NT2/D1 (cell line): ENCODE data around the gene MYCBPAP.
A peak's percentile ranks its signal among the peaks of the same experiment; 100 is the strongest.

ENCODE experiments used
- DNase-seq: peaks from one replicate; pipeline ENCODE4 v3.0.0-alpha.2; 2011; ENCODE audit warnings: low read depth, low spot score
- H3K27me3 ChIP-seq: 2 replicates; pipeline ENCODE4 v1.6.0; 2011; ENCODE audit warnings: mild to moderate bottlenecking; ENCODE audit not compliant: insufficient read length, insufficient read depth
- H3K36me3 ChIP-seq: 2 replicates; pipeline ENCODE4 v1.6.1; 2011; ENCODE audit warnings: mild to moderate bottlenecking, low read length, mixed read lengths; ENCODE audit not compliant: insufficient read depth, insufficient read length
- H3K4me1 ChIP-seq: 2 replicates; pipeline ENCODE4 v1.5.1; 2011; ENCODE audit not compliant: insufficient read depth, insufficient read length
- H3K4me3 ChIP-seq: 2 replicates; pipeline ENCODE4 v1.5.1; 2011; ENCODE audit warnings: low read depth; ENCODE audit not compliant: insufficient read length
- H3K9ac ChIP-seq: 2 replicates; pipeline ENCODE4 v1.6.0; 2011; ENCODE audit warnings: low read depth; ENCODE audit not compliant: insufficient read length
- H3K9me3 ChIP-seq: 2 replicates; pipeline ENCODE4 v1.5.1; 2011; ENCODE audit warnings: mild to moderate bottlenecking, low read length; ENCODE audit not compliant: insufficient read depth
- SUZ12 ChIP-seq: IDR thresholded peaks from 2 replicates; pipeline ENCODE4 v1.6.1; 2011; ENCODE audit not compliant: insufficient read length, insufficient read depth; ENCODE audit errors: extremely low read depth
- YY1 ChIP-seq: IDR thresholded peaks from 2 replicates; pipeline ENCODE4 v1.6.1; 2011; ENCODE audit not compliant: insufficient read length, insufficient read depth
- ZNF274 ChIP-seq: IDR thresholded peaks from 2 replicates; pipeline ENCODE4 v1.6.1; 2011; ENCODE audit warnings: mild to moderate bottlenecking, low read depth, low read length

MYCBPAP gene

GRCh38 chr17:50506298-50506697, 1.9 kb upstream of the MYCBPAP start:
- DNase-seq: no peak
- peaks cover 5% of the 10 kb centered on the region for H3K27me3 ChIP-seq
- no peak overlapping the region for H3K4me3 ChIP-seq
- no peak for TF ChIP-seq YY1
- TF ChIP-seq SUZ12: no peak
- no peak for TF ChIP-seq ZNF274
- no peak overlapping the region for H3K9ac ChIP-seq
- no peaks in the 10 kb centered on the region for H3K36me3 ChIP-seq
- H3K9me3 ChIP-seq: no peaks in the 10 kb centered on the region
- peaks cover 13% of the 10 kb centered on the region for H3K4me1 ChIP-seq

- DNase-seq: no peak
- Histone ChIP-seq H3K36me3 (no peaks in the 10 kb centered on the region), H3K9me3 (no peaks in the 10 kb centered on the region), H3K27me3 (peaks cover 5% of the 10 kb centered on the region), H3K4me1 (peaks cover 10% of the 10 kb centered on the region), H3K4me3 (peak overlapping the region; percentile 53), H3K9ac (peak overlapping the region; percentile 79)
- TF ChIP-seq ZNF274 (no peak), SUZ12 (no peak), YY1 (no peak)
Observed at GRCh38 chr17:50508573-50509460, 578 bp downstream of the MYCBPAP start.

- H3K27me3 ChIP-seq: peaks cover 5% of the 10 kb centered on the region
- no peaks in the 10 kb centered on the region for H3K36me3 ChIP-seq
- TF ChIP-seq ZNF274 (no peak), SUZ12 (no peak), YY1 (no peak)
- H3K4me1 ChIP-seq: peaks cover 12% of the 10 kb centered on the region
- no peaks in the 10 kb centered on the region for H3K9me3 ChIP-seq
- H3K4me3 ChIP-seq: no peak overlapping the region
- no peak for DNase-seq
- no peak overlapping the region for H3K9ac ChIP-seq
Observed at GRCh38 chr17:50511058-50511457, 2.8 kb downstream of the MYCBPAP start.

GRCh38 chr17:50513495-50513894, 5.3 kb downstream of the MYCBPAP start:
- Histone ChIP-seq H3K4me1 (peaks cover 17% of the 10 kb centered on the region), H3K36me3 (no peaks in the 10 kb centered on the region), H3K9ac (no peak overlapping the region), H3K27me3 (peaks cover 4% of the 10 kb centered on the region), H3K4me3 (no peak overlapping the region), H3K9me3 (no peaks in the 10 kb centered on the region)
- TF ChIP-seq ZNF274: no peak
- no peak for TF ChIP-seq SUZ12
- no peak for DNase-seq

- Histone ChIP-seq H3K36me3 (no peaks in the 10 kb centered on the region), H3K4me3 (no peak overlapping the region), H3K9me3 (no peaks in the 10 kb centered on the region), H3K9ac (no peak overlapping the region), H3K27me3 (no peaks in the 10 kb centered on the region), H3K4me1 (peaks cover 12% of the 10 kb centered on the region)
- DNase-seq: no peak
- TF ChIP-seq YY1: no peak
- no peak for TF ChIP-seq SUZ12
- TF ChIP-seq ZNF274: no peak
Observed at GRCh38 chr17:50514388-50514787, 6.1 kb downstream of the MYCBPAP start.

- Histone ChIP-seq H3K9me3 (no peaks in the 10 kb centered on the region), H3K27me3 (no peaks in the 10 kb centered on the region), H3K4me3 (no peak overlapping the region), H3K4me1 (peaks cover 12% of the 10 kb centered on the region), H3K36me3 (no peaks in the 10 kb centered on the region), H3K9ac (no peak overlapping the region)
- peak; percentile 28 for DNase-seq
- TF ChIP-seq ZNF274 (no peak), SUZ12 (no peak), YY1 (no peak)
Observed at GRCh38 chr17:50514936-50515702, 6.9 kb downstream of the MYCBPAP start.

GRCh38 chr17:50517011-50517410, 8.8 kb downstream of the MYCBPAP start:
- no peaks in the 10 kb centered on the region for H3K27me3 ChIP-seq
- H3K9ac ChIP-seq: no peak overlapping the region
- no peak for DNase-seq
- no peaks in the 10 kb centered on the region for H3K9me3 ChIP-seq
- TF ChIP-seq ZNF274 (no peak), SUZ12 (no peak), YY1 (no peak)
- H3K4me1 ChIP-seq: peaks cover 8% of the 10 kb centered on the region
- H3K4me3 ChIP-seq: no peak overlapping the region
- no peaks in the 10 kb centered on the region for H3K36me3 ChIP-seq
